ENCODE data around the gene SLC5A8. TPM values are rescaled to one million over a fixed set of nuclear protein-coding genes. Genes with fewer than 3 reads are reported as not detected.
A peak's percentile ranks its signal among the peaks of the same experiment; 100 is the strongest.

The SLC5A8 gene
- total RNA-seq, 1 donor = not detected

DNA sequence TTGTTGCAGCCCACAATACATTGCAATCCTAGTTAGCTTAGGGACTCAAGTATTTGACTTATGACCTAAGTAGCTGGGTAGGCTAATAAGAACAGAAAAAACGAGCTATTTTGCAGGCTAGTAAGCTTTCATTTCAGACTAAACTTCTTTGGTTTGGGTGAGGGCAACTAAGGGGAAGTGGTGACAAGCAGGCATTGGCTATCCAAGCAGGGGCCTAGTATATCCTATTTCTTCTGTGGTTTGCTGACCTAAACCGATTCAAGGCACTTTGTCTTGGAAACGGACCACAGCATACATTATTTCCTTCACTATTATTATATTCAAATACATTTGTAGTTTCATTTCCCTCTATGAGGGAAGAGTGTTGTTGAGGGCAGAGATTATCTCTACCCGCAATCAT, 21.6 kb upstream of the SLC5A8 start:
- Histone ChIP-seq H3K27ac (ENCODE audit: low read depth, low read length) (no peak overlapping the region), H4K20me1 (ENCODE audit: insufficient read depth, low read length) (no peaks in the 10 kb centered on the region), H3K4me2 (ENCODE audit: insufficient read depth, low read length) (no peak overlapping the region), H3K9me3 (ENCODE audit: low read depth, low read length) (no peaks in the 10 kb centered on the region), H2AFZ (ENCODE audit: low read length) (no peak overlapping the region), H3K36me3 (ENCODE audit: insufficient read depth, low read length) (no peaks in the 10 kb centered on the region), H3K79me2 (ENCODE audit: insufficient read depth, low read length) (no peaks in the 10 kb centered on the region), H3K27me3 (ENCODE audit: insufficient read depth, low read length) (no peaks in the 10 kb centered on the region), H3K4me3 (ENCODE audit: insufficient read depth, low read length) (no peak overlapping the region), H3K4me1 (ENCODE audit: insufficient read depth, low read length) (peaks cover 5% of the 10 kb centered on the region)
- no peak for DNase-seq (ENCODE audit: insufficient read length, low spot score, missing footprints)
- TF ChIP-seq, protein P1, sequence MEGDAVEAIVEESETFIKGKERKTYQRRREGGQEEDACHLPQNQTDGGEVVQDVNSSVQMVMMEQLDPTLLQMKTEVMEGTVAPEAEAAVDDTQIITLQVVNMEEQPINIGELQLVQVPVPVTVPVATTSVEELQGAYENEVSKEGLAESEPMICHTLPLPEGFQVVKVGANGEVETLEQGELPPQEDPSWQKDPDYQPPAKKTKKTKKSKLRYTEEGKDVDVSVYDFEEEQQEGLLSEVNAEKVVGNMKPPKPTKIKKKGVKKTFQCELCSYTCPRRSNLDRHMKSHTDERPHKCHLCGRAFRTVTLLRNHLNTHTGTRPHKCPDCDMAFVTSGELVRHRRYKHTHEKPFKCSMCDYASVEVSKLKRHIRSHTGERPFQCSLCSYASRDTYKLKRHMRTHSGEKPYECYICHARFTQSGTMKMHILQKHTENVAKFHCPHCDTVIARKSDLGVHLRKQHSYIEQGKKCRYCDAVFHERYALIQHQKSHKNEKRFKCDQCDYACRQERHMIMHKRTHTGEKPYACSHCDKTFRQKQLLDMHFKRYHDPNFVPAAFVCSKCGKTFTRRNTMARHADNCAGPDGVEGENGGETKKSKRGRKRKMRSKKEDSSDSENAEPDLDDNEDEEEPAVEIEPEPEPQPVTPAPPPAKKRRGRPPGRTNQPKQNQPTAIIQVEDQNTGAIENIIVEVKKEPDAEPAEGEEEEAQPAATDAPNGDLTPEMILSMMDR (IDR thresholded peaks at IDR 0.05; ENCODE audit: extremely low read depth, low read depth, low read length) = no peak

DNA sequence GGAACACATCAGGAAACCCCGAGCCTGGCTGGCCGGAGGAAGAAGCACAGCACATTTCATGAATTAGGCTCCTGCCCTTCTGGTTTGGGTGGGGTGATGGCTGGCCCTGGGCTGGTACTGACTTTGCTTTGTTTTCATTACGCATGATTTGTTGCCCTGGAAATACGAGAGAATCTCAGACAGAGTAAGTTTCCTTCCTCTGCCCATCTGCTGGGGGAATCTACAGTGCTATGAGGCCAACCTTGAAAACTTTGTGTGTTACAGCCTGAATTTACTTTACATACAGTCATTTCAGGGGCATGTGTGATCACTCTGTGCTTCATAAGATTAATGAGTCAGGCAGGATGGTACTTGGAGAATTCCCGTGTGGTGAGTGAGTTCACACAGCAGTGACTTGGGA, 20.5 kb upstream of the SLC5A8 start:
- no peaks in the 10 kb centered on the region for H3K36me3 ChIP-seq (ENCODE audit: insufficient read depth, low read length)
- TF ChIP-seq, protein P1 (IDR thresholded peaks at IDR 0.05; ENCODE audit: extremely low read depth, low read depth, low read length) = no peak
- H3K27ac ChIP-seq (ENCODE audit: low read depth, low read length) = peak overlapping the region; percentile 62
- peak overlapping the region; percentile 39 for H2AFZ ChIP-seq (ENCODE audit: low read length)
- peaks cover 5% of the 10 kb centered on the region for H3K4me1 ChIP-seq (ENCODE audit: insufficient read depth, low read length)
- H3K4me3 ChIP-seq (ENCODE audit: insufficient read depth, low read length) = no peak overlapping the region
- no peaks in the 10 kb centered on the region for H3K79me2 ChIP-seq (ENCODE audit: insufficient read depth, low read length)
- H3K9me3 ChIP-seq (ENCODE audit: low read depth, low read length) = no peaks in the 10 kb centered on the region
- no peaks in the 10 kb centered on the region for H4K20me1 ChIP-seq (ENCODE audit: insufficient read depth, low read length)
- DNase-seq (ENCODE audit: insufficient read length, low spot score, missing footprints) = peak; percentile 80
- no peaks in the 10 kb centered on the region for H3K27me3 ChIP-seq (ENCODE audit: insufficient read depth, low read length)
- peak overlapping the region; percentile 8 for H3K4me2 ChIP-seq (ENCODE audit: insufficient read depth, low read length)

DNA sequence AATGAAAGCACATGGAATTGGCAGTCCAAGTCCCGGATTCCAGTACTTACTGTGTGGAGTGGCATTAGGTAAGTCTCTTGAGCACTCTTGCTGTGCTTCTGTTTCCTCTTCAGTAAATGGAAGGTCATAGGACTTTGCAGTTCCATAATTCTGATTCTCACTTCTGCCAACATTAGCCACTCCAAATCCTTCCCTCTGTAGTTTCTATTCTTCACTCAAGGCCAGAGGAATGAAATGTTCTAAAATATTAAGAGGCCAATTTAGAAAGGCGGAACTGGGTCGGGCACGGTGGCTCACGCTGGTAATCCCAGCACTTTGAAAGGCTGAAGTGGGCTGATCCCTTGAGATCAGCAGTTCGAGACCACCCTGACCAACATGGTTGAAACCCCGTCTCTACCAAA, 19.8 kb upstream of the SLC5A8 start:
- Histone ChIP-seq H3K4me3 (ENCODE audit: insufficient read depth, low read length) (no peak overlapping the region), H3K4me1 (ENCODE audit: insufficient read depth, low read length) (peaks cover 5% of the 10 kb centered on the region), H3K27me3 (ENCODE audit: insufficient read depth, low read length) (no peaks in the 10 kb centered on the region), H3K36me3 (ENCODE audit: insufficient read depth, low read length) (no peaks in the 10 kb centered on the region), H3K9me3 (ENCODE audit: low read depth, low read length) (no peaks in the 10 kb centered on the region), H3K79me2 (ENCODE audit: insufficient read depth, low read length) (no peaks in the 10 kb centered on the region), H3K4me2 (ENCODE audit: insufficient read depth, low read length) (no peak overlapping the region), H2AFZ (ENCODE audit: low read length) (no peak overlapping the region), H3K27ac (ENCODE audit: low read depth, low read length) (peak overlapping the region; percentile 62), H4K20me1 (ENCODE audit: insufficient read depth, low read length) (no peaks in the 10 kb centered on the region)
- TF ChIP-seq, protein P1 (IDR thresholded peaks at IDR 0.05; ENCODE audit: extremely low read depth, low read depth, low read length) = no peak
- DNase-seq (ENCODE audit: insufficient read length, low spot score, missing footprints) = no peak

- no peak overlapping the region for H3K4me2 ChIP-seq (ENCODE audit: insufficient read depth, low read length)
- H4K20me1 ChIP-seq (ENCODE audit: insufficient read depth, low read length) = no peaks in the 10 kb centered on the region
- H3K27ac ChIP-seq (ENCODE audit: low read depth, low read length) = no peak overlapping the region
- no peaks in the 10 kb centered on the region for H3K4me1 ChIP-seq (ENCODE audit: insufficient read depth, low read length)
- H3K4me3 ChIP-seq (ENCODE audit: insufficient read depth, low read length) = no peak overlapping the region
- H3K27me3 ChIP-seq (ENCODE audit: insufficient read depth, low read length) = no peaks in the 10 kb centered on the region
- H3K79me2 ChIP-seq (ENCODE audit: insufficient read depth, low read length) = no peaks in the 10 kb centered on the region
- H3K9me3 ChIP-seq (ENCODE audit: low read depth, low read length) = no peaks in the 10 kb centered on the region
- no peak for DNase-seq (ENCODE audit: insufficient read length, low spot score, missing footprints)
- no peak overlapping the region for H2AFZ ChIP-seq (ENCODE audit: low read length)
- TF ChIP-seq, protein P1 (IDR thresholded peaks at IDR 0.05; ENCODE audit: extremely low read depth, low read depth, low read length) = no peak
- H3K36me3 ChIP-seq (ENCODE audit: insufficient read depth, low read length) = no peaks in the 10 kb centered on the region
Observed at GRCh38 chr12:101221301-101221700, 11.3 kb upstream of the SLC5A8 start.

All from osteoblast (primary cell).